ENCODE results near the gene EI24.

Gene EI24

GRCh38 chr11:125550780-125551179 lies 18.5 kb upstream of the EI24 start:
- Histone ChIP-seq H3K4me1 (ENCODE audit: insufficient read depth, insufficient read length) (no peaks in the 10 kb centered on the region), H3K9ac (ENCODE audit: insufficient read length, low read depth) (no peak overlapping the region), H3K27me3 (ENCODE audit: insufficient read depth, insufficient read length) (no peaks in the 10 kb centered on the region), H3K4me3 (ENCODE audit: insufficient read length, low read depth) (no peak overlapping the region), H3K36me3 (ENCODE audit: insufficient read depth, insufficient read length, low read length) (no peaks in the 10 kb centered on the region), H3K9me3 (ENCODE audit: insufficient read depth, low read length) (peaks cover 50% of the 10 kb centered on the region)
- no peak for DNase-seq (ENCODE audit: low read depth, low spot score)
- no peak for TF ChIP-seq SUZ12 (IDR thresholded peaks at IDR 0.05; ENCODE audit: extremely low read depth, insufficient read depth, insufficient read length)
- TF ChIP-seq YY1 (IDR thresholded peaks at IDR 0.05; ENCODE audit: insufficient read depth, insufficient read length), result no peak
- no peak for TF ChIP-seq ZNF274 (IDR thresholded peaks at IDR 0.05; ENCODE audit: low read depth, low read length)

- TF ChIP-seq SUZ12 (IDR thresholded peaks at IDR 0.05; ENCODE audit: extremely low read depth, insufficient read depth, insufficient read length) (no peak), YY1 (IDR thresholded peaks at IDR 0.05; ENCODE audit: insufficient read depth, insufficient read length) (no peak), ZNF274 (IDR thresholded peaks at IDR 0.05; ENCODE audit: low read depth, low read length) (no peak)
- no peak overlapping the region for H3K4me3 ChIP-seq (ENCODE audit: insufficient read length, low read depth)
- no peaks in the 10 kb centered on the region for H3K4me1 ChIP-seq (ENCODE audit: insufficient read depth, insufficient read length)
- no peaks in the 10 kb centered on the region for H3K27me3 ChIP-seq (ENCODE audit: insufficient read depth, insufficient read length)
- no peak overlapping the region for H3K9ac ChIP-seq (ENCODE audit: insufficient read length, low read depth)
- DNase-seq (ENCODE audit: low read depth, low spot score), result no peak
- peaks cover 50% of the 10 kb centered on the region for H3K9me3 ChIP-seq (ENCODE audit: insufficient read depth, low read length)
- H3K36me3 ChIP-seq (ENCODE audit: insufficient read depth, insufficient read length, low read length), result no peaks in the 10 kb centered on the region
Observed at GRCh38 chr11:125551835-125552342, 17.4 kb upstream of the EI24 start.

DNA sequence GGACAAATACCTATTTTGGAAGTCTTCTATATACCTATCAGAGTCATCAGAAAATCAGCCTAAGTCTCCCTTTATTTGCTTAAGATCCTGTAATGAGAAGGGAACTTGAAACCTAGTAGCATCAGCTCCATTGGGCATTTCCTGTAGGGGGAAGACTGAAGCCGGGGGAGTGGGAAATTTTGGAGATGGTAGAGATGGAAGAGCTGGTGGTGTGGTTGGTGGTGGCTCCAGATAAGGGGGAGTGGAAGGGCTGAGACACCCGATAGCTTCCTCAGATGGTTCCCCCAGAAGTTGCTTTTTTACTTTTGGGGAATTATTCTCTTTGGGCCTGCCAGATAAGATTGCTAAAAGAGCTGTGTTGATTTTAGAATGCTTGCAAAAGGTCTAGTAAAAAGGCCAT lies 16.4 kb upstream of the EI24 start:
- no peak overlapping the region for H3K4me3 ChIP-seq (ENCODE audit: insufficient read length, low read depth)
- H3K27me3 ChIP-seq (ENCODE audit: insufficient read depth, insufficient read length), result no peaks in the 10 kb centered on the region
- peaks cover 50% of the 10 kb centered on the region for H3K9me3 ChIP-seq (ENCODE audit: insufficient read depth, low read length)
- TF ChIP-seq YY1 (IDR thresholded peaks at IDR 0.05; ENCODE audit: insufficient read depth, insufficient read length) (no peak), SUZ12 (IDR thresholded peaks at IDR 0.05; ENCODE audit: extremely low read depth, insufficient read depth, insufficient read length) (no peak), ZNF274 (IDR thresholded peaks at IDR 0.05; ENCODE audit: low read depth, low read length) (no peak)
- no peak overlapping the region for H3K9ac ChIP-seq (ENCODE audit: insufficient read length, low read depth)
- H3K36me3 ChIP-seq (ENCODE audit: insufficient read depth, insufficient read length, low read length), result no peaks in the 10 kb centered on the region
- H3K4me1 ChIP-seq (ENCODE audit: insufficient read depth, insufficient read length), result no peaks in the 10 kb centered on the region
- no peak for DNase-seq (ENCODE audit: low read depth, low spot score)

- no peak for DNase-seq (ENCODE audit: low read depth, low spot score)
- peaks cover 50% of the 10 kb centered on the region for H3K9me3 ChIP-seq (ENCODE audit: insufficient read depth, low read length)
- no peaks in the 10 kb centered on the region for H3K4me1 ChIP-seq (ENCODE audit: insufficient read depth, insufficient read length)
- H3K9ac ChIP-seq (ENCODE audit: insufficient read length, low read depth), result no peak overlapping the region
- H3K27me3 ChIP-seq (ENCODE audit: insufficient read depth, insufficient read length), result no peaks in the 10 kb centered on the region
- no peaks in the 10 kb centered on the region for H3K36me3 ChIP-seq (ENCODE audit: insufficient read depth, insufficient read length, low read length)
- H3K4me3 ChIP-seq (ENCODE audit: insufficient read length, low read depth), result no peak overlapping the region
- TF ChIP-seq ZNF274 (IDR thresholded peaks at IDR 0.05; ENCODE audit: low read depth, low read length) (no peak), SUZ12 (IDR thresholded peaks at IDR 0.05; ENCODE audit: extremely low read depth, insufficient read depth, insufficient read length) (no peak), YY1 (IDR thresholded peaks at IDR 0.05; ENCODE audit: insufficient read depth, insufficient read length) (no peak)
Observed at GRCh38 chr11:125553357-125553756, 15.9 kb upstream of the EI24 start.

DNA sequence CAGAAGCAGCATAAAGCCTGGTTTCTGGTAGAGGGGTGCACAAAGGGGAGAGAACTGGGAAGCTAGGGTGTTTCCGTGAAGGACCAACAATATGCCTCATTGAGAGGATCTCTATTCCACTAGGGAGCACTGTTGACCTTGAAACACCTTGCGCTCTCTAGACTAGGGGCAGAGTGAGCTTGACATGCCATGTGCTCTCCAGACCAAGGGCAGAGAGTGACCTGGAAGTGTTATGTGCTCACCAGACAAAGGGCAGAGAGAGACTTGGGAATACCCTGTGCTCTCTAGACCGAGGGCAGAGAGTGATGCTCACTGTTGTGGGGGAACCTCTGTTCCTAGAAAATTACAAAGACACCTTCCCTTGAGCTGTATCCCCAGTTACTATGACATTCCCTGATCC lies 15.2 kb upstream of the EI24 start:
- H3K27me3 ChIP-seq (ENCODE audit: insufficient read depth, insufficient read length), result no peaks in the 10 kb centered on the region
- H3K4me1 ChIP-seq (ENCODE audit: insufficient read depth, insufficient read length), result no peaks in the 10 kb centered on the region
- H3K4me3 ChIP-seq (ENCODE audit: insufficient read length, low read depth), result no peak overlapping the region
- no peak for TF ChIP-seq ZNF274 (IDR thresholded peaks at IDR 0.05; ENCODE audit: low read depth, low read length)
- TF ChIP-seq SUZ12 (IDR thresholded peaks at IDR 0.05; ENCODE audit: extremely low read depth, insufficient read depth, insufficient read length), result no peak
- no peak for TF ChIP-seq YY1 (IDR thresholded peaks at IDR 0.05; ENCODE audit: insufficient read depth, insufficient read length)
- peaks cover 50% of the 10 kb centered on the region for H3K9me3 ChIP-seq (ENCODE audit: insufficient read depth, low read length)
- no peak overlapping the region for H3K9ac ChIP-seq (ENCODE audit: insufficient read length, low read depth)
- DNase-seq (ENCODE audit: low read depth, low spot score), result no peak
- no peaks in the 10 kb centered on the region for H3K36me3 ChIP-seq (ENCODE audit: insufficient read depth, insufficient read length, low read length)

- Histone ChIP-seq H3K36me3 (ENCODE audit: insufficient read depth, insufficient read length, low read length) (no peaks in the 10 kb centered on the region), H3K9me3 (ENCODE audit: insufficient read depth, low read length) (peaks cover 6% of the 10 kb centered on the region; the same call in 1 of the 2 replicates), H3K9ac (ENCODE audit: insufficient read length, low read depth) (no peak overlapping the region), H3K27me3 (ENCODE audit: insufficient read depth, insufficient read length) (no peaks in the 10 kb centered on the region), H3K4me3 (ENCODE audit: insufficient read length, low read depth) (no peak overlapping the region), H3K4me1 (ENCODE audit: insufficient read depth, insufficient read length) (no peaks in the 10 kb centered on the region)
- no peak for DNase-seq (ENCODE audit: low read depth, low spot score)
- TF ChIP-seq YY1 (IDR thresholded peaks at IDR 0.05; ENCODE audit: insufficient read depth, insufficient read length), result no peak
- TF ChIP-seq ZNF274 (IDR thresholded peaks at IDR 0.05; ENCODE audit: low read depth, low read length), result no peak
- TF ChIP-seq SUZ12 (IDR thresholded peaks at IDR 0.05; ENCODE audit: extremely low read depth, insufficient read depth, insufficient read length), result no peak
Observed at GRCh38 chr11:125559888-125560287, 9.4 kb upstream of the EI24 start.

- no peak overlapping the region for H3K9ac ChIP-seq (ENCODE audit: insufficient read length, low read depth)
- H3K27me3 ChIP-seq (ENCODE audit: insufficient read depth, insufficient read length), result no peaks in the 10 kb centered on the region
- no peak for DNase-seq (ENCODE audit: low read depth, low spot score)
- TF ChIP-seq YY1 (IDR thresholded peaks at IDR 0.05; ENCODE audit: insufficient read depth, insufficient read length) (no peak), SUZ12 (IDR thresholded peaks at IDR 0.05; ENCODE audit: extremely low read depth, insufficient read depth, insufficient read length) (no peak), ZNF274 (IDR thresholded peaks at IDR 0.05; ENCODE audit: low read depth, low read length) (no peak)
- no peaks in the 10 kb centered on the region for H3K36me3 ChIP-seq (ENCODE audit: insufficient read depth, insufficient read length, low read length)
- peaks cover 5% of the 10 kb centered on the region; the same call in 1 of the 2 replicates for H3K9me3 ChIP-seq (ENCODE audit: insufficient read depth, low read length)
- H3K4me3 ChIP-seq (ENCODE audit: insufficient read length, low read depth), result no peak overlapping the region
- no peaks in the 10 kb centered on the region for H3K4me1 ChIP-seq (ENCODE audit: insufficient read depth, insufficient read length)
Observed at GRCh38 chr11:125561924-125562323, 7.4 kb upstream of the EI24 start.

Measured in NT2/D1 (cell line).